Right forelimb (tissue), 1 donor: Measurements from ENCODE around the gene TOM1.
A peak's percentile ranks its signal among the peaks of the same experiment; 100 is the strongest.
"Not testable (repeated sequence)": the region's sequence is repeated elsewhere in the genome, so short reads cannot be mapped to it uniquely, and the experiment has no call there.

Experiments
- DNase-seq: peaks from one replicate; pipeline ENCODE4 v3.0.0-alpha.2; 2018

Gene TOM1

DNA sequence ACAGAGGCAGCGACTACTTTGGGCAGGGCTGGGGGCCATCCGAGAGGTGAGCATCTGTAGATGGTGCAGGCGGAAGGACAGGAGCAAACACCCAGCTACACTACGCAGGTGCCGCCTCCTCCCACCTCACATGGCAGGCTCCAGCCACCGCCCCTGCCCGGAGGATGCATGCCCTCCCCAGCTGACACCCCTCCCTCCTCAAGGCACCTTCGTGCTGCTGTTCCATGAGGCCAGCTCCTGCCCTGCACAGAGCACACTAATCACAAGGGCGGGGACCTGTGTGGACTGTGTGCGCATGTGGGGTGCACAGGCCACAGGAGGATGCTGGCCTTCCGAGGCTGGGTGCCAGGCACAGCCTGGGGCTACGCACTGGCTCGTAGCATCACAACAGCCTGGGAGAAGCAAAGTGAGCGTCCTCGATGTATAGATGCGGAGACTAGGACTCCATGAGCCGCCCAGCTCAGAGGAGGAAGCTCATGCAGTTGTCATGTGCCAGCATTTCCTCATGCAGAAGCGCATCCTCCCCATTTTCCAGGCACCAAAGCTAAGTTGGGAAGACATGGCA is 48.4 kb downstream of the TOM1 start:
- no peak for DNase-seq

DNA sequence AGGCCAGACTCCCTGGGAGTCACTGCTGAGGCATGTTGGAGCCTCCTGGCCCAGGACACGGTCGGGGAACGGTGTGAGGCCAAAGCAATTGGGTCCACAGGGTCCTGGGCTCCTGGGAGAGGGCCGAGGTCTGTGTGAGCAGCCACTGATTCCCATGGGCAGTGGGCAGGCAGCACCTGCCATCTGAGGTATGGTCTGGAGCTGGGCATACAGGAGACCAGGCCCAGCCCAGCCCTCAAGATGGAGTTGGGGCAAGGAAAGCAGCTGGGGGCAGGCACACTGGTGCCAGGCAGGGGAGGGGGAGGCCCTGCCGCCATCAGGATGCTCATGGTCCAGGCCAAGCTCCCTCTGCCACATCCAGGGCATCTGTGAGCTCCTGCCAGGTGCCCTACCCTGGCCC is 49.0 kb downstream of the TOM1 start:
- no peak for DNase-seq

DNA sequence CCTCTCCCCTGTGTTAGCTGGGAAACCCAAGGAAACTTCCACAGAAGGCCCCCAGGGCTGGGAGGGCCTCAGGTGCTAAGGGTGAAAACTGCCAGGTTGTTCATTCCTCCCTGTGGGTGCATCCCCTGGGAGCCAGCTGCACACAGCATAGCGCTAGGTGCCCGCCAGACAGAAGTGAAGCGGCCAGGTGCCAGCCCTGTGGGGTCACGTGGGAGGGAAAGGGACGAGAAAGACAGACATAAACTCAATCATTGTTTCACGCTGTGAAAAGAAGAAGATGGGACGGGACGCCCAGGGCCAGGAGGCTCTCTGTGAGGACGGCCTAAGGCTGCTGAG is 49.6 kb downstream of the TOM1 start:
- DNase-seq, result no peak

DNA sequence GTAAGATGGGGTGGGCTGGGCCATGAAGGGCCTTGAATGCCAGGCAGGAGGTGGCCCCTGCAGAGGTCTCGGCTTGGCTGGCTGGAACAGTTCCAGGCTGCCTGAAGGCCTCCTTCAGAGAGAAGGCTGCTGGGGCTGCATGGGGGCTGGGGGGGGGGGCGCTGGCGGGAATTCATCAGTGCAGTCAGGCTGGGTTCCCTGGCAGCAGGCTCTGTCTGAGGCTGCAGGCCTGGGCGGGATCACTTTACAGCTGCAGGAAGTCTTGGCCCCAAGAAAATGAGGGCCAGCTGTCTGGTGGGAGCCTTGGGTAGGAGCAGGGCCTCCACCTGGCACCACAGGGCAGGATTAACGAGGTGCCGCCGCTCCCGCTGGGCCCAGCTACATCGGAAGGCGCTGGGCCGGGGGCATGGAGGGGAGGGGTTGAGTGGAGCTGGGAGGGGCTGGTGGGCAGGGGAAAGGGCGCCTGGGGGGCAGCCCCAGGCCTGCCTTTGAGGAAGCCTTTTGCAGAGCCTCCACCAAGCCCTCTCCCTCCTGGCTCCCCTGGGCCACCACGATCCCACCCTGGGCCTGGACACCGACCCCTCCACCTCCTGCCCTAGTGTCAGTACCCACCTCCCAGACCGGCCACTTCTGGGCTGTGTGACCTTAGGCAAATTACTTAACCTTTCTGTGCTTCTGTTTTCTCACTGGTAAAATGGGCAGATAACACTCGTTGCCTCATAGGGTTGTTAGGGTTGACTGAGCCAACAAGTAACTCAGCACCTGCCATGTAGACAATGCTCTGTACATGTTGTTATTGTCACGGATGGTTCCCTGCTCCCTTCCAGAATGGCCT is 50.2 kb downstream of the TOM1 start:
- peak; percentile 82 for DNase-seq

DNA sequence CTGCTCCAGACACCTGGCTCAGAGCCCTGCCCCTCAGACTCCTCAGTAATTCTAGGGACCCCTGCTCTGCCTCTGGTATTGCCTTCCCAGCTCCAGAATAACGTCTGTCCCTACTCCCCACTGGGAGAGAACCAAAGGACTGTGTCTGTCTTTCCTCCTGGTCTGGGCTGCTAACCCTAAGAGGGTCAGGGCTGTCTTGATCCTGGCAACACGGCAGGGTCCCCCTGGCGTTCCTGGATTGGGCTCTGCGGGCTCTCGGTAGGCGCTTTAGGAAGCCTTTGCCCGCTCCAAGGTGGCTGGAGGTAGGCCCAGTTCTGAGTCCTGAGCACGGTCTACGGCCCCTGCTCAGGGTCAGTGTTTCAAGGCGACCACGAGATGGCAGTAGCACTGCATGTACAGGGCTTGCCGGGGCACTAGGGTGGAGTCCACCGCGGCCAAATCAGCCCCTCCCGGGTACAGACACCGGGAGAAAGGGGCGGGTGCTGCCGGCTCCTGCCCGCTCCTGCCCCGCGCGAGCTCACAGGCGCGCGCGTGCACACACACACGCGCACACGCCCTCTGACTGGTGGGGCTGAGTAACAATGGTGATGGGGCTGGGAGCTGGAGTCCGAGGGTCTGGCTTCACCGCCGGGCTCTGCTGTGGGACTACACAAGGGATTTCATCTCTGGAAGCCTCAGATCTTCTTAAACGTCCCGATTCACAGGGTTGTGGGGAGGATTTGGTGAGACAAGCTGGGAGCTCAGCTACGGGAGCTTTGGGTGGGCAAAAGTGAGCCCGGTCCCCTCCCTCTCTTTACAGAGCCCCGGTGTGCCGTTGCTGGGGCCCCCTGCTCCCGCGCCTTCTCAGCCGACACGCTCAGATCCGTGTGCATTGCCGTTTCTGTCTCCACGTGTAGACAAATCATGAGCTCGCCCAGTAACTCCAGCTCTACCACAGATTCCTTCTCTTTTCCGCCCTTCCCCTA is 51.1 kb downstream of the TOM1 start:
- peak; percentile 94 for DNase-seq

DNA sequence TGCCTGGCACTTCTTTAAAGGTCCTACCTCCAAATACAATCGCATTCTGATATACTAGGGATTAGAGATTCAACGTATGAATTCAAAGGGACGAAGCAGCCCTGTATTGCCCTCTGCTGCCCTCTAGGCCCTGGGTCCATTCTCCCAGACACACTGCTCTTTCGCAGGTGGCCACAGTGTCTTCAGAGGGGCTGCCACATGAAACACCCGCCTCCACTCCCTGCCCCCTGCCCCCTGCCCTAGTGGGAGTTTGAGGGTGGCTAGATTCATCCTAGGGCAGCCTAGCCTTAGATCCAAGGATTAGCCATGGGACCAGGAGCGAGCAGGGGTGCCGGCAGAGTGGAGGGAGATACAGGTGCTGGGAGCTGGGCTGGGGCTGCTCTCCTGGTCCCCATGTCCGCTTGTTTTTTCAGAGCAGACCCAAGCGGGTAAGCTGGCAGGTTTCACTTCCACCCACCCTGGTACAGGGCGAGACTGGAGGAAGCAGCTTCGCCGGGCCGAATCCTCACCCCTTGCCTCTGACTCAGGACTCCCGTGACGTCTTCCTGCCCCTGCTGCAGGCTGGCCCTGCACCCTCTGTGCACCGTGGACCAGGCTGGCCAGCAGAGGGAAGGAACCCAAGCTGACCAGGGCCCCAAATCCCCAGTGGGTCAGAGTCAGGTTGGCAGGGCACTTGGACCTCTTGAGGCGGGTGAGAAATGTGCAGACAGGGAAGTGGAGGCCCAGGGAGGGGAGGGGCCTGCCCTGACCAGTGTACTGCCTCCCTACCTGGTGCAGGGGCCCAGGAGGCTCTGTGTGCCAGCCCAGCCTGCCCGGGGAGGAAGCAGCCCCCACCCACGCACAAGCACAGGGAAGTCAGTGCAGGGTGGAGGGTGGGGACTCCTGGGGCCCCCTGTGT is 52.8 kb downstream of the TOM1 start:
- DNase-seq, result no peak

DNA sequence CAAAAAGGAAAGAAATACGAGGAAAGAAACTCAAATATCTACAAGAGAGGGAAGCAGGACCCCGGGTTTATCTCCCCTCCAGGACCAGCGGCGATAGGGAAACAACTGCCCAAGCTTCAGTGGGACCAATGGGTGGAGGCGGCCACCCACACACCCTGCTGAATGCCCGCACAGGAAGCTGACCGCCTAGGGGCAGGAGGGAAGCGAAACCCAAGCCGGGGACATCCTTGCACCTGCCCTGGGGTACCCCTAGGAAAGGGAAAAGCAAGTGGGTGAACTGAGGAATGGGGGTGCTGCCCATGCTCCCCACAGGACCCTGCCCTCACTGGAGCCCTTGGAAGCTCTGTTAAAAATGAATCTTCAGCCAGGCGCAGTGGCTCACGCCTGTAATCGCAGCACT is 53.6 kb downstream of the TOM1 start:
- no peak for DNase-seq

DNA sequence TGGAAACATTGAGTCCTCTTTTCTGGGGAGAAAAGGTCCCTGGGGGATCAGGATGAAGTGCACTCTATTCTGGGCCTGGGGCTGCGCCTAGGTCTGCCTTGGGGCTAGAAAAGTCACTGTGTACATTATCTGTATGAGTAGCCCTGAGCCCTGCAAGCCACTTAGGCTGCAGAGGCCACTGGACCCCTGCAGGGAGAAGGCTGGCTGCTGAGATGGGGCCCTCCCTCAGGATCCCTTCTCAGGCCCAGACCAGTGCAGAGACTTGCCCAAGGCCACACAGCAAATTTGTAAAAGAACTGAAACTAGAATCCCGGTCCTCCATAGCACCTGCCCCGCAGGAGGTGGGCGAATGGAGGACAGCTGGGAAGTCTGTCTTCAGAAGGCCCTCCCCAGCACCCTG is 54.4 kb downstream of the TOM1 start:
- no peak for DNase-seq

DNA sequence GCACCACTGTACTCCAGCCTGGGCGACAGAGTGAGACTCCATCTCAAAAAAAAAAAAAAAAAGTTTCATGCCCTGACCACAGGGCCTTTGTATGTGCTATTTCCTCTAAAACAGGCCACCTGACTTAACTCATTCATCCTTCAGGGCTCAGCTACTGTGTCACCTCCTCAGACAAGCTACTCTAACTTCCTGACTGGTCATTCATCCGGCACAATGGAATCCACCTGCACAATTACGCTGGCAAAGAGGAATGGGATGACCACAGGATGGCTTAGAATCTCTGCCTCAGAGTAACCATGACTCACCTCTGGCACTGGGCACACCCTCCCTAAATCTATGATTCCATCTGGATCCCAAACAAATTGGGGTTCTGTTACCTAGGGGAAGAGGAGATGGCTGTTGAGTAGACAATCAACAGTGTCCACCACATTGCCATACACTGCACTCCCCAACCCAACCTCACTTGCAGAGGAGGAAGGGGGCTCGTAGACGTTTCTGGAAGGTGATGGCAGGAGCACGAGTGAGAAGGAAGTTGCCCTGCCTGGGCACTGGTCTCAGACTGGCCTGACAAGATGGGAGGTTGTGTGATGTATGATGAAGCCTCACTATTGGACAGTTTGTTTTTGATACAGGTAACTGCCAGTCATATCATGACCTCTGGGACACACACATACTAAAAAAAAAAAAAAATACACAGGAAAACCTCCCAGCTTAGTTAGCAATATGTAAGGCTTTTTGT is 58.4 kb downstream of the TOM1 start:
- DNase-seq, result no peak

DNA sequence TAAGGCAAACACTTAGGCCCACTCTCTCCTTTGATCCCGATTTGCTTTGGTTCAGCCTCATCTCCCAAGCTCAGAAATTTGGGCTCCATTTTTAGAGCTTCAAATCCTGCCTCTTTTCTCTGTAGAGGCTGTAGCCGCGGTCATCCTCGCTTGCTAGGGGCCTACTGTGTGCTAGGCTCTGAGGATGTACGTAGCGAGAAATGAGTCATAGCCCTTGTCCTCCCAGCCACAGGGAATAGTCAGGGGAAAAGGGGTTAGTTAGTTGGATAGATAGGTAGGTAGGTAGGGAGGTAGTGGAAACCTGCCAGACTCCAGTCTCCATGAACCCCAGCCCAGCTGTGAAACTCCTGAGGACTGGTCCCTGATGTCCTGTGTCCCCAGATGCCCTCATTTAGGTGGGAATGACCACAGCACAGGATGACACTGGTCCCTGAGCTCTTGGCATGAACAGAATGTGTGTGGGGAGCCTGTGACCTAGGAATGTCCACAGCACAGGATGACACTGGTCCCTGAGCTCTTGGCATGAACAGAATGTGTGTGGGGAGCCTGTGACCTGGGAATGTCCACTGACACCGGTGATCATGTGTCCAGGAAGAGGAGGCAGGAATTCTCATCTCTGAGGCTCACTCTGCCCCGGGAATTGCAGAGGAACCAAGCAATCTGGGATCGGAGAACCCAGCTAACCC is 59.8 kb downstream of the TOM1 start:
- no peak for DNase-seq

DNA sequence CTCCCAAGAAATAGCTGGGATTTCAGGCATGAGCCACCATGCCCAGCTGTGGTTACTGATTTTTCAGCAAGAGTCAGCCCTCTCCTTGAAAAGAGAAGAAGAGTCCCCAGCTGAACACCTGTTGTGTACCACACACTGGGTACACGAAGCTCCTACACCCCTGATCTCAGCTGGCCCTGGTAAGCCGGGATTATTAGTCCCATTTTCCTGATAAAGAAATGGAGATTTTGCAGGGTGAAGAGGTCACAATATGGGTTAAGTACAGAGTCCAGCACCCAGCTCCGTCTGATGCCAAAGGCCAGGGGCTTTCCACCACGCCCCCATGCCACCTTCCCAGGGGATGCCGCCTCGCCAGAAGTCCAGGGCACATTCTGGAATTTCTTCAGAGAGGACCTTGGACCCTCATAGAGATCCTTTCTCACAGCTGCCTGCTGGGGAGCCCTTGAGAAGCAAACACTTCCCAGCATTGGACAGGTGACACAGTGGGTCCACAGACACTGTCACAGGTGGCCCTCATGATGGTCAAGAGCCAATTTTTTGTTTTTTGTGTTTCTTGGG is 61.4 kb downstream of the TOM1 start:
- no peak for DNase-seq

DNA sequence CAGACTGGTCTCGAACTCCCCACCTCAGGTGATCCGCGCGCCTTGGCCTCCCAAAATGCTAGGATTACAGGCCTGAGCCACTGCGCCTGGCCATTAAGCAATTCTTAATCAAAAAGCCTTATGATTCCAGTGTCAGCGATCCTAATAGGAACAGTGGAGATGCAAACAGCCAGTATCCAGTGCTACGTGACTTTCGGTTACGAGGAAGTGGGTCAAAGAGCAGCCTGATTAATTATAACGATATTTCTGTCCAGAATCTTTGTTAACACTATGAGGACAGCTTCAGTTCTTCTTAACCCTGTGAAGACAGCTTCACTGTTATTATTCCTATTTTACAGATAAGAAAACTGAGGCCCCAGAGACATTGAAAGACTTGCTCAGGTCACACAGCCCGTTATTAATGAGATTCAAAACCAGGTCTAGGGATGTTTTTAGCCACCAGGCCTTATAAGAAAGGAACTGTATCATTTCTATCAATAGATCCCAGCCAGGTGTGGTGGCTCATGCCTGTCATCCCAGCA is 63.9 kb downstream of the TOM1 start:
- DNase-seq, result no peak

DNA sequence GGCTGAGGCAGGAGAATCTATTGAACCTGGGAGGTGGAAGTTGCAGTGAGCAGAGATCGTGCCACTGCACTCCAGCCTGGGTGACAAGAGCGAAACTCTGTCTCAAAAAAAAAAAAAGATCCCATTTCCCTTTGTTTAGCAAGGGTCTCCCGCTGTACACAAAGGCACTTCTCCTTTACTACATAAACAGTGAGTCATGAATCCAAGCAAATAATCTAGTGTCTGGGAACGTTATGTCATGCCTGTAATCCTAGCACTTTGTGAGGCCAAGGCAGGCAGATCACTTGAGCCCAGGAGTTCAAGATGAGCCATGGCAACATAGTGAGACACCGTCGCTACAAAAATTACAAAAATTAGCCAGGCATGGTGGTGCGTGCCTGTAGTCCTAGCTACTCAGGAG is 64.5 kb downstream of the TOM1 start:
- not testable (repeated sequence) for DNase-seq

DNA sequence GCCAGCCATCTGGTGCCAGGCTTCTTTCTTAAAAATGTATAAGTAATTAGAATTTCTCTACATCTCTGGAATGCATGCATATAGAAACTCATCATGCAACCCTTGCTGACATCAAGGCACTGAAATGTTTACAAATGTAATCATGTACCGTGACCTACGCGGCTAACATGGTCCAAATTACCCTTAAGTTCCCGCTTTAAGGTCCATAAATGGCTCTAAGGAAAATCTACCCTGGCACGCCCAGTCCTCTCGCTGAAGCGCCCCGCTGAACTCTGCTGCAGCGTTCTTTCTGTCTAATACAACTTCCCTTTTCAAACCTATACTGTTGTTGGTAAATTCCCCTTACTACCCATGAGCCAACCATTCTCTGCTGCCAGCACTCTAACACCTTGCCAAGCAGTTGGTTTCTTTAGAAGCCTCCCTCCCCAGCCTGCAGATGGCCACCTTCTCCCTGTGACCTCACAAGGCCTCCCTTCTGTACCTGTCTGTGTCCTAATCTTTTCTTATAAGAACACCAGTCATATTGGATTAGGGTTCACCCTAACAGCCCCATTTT is 67.7 kb downstream of the TOM1 start:
- DNase-seq, result no peak

DNA sequence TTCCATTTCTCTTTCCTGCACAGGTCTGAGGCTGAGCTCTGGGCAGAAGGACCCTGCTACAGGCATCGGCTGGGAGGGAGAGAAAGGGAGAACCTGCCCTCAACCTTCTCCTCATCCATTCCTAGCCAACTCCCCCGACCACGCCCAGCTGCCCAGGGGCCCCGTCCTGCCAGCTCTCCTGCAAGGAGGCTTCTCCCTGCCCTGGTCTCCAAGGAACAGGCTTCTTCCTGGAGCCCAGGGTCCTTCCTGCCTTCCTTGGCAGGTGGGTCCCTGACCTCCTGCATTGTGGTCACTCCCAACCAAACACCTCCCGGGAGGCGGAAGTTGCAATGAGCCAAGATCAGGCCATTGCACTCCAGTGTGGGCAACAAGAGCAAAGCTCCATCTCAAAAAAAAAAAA is 68.7 kb downstream of the TOM1 start:
- no peak for DNase-seq

DNA sequence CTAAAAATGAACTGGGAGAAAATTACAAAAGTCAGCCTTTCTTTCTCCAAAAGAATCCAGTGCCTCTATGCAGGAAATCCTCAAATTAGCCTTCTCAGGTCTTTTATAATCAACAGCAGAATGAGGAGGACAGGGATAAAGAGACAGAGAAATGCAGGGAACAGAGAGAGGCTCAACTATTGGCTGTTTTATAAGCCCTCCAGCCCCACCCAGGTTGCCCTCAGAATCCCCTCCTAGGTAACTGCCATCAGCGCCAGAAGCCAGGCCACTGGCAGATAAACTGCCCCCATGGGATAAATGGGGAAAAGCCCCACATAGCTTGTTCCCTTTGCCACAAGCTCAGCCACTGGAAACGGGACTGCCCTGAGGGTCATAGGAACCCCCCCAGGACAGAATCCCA is 70.3 kb downstream of the TOM1 start:
- DNase-seq, result no peak

DNA sequence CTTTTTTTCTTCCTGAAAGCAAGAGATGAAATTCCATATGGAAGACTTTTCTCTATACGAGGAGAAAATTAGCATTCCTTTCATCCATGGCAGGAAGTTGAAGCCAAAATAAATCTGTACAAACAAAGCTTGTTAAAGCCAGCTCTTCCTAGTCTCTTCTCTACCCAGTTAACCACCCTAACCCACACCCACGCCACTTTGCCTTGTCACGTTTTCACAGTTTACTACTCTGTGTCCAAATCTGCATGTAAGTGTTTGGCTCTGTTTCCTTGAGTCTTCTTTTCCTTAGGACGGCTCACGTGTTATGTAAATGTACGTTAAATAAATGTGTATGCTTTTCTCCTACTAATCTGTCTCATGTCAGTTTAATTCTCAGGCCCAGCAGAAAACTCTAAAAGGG is 74.1 kb downstream of the TOM1 start:
- DNase-seq, result no peak

DNA sequence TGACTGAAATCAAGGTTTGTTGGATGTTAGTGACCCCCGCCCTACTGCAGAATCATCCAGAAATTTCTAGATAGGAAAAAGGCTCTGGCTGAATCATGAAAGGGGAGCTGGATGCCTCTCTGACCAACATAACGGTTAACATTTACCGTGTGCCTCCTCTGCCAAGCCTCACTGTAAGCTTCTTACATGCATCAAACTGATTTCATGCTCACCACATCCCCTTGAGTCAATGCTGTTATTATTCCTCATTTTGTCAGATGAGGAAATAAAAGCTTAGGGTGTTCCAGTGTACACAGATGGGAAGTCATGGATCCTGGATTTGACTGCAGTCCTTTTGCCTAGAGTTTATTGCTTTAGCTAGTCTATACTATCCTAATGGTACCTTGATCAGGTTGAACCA is 75.3 kb downstream of the TOM1 start:
- DNase-seq, result no peak

DNA sequence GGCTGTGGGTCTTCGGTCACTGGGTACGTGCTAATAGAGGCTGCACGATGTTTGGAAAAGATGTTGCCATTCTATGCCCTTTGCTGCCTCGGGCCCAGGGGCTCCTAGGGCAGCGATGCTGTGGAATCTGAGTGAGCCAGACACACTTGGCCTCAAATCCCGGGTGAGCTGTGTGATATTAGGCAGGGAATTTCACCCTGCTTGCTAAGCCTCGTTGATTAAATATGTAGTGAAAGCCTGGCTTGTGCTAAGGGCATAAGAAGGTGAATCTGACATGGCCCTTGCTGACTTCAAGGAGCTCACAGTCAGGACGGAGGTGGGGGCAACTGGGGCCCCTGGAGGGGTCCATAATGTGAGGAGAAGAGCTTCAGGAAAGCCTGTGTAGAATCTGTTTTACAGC is 75.8 kb downstream of the TOM1 start:
- no peak for DNase-seq

DNA sequence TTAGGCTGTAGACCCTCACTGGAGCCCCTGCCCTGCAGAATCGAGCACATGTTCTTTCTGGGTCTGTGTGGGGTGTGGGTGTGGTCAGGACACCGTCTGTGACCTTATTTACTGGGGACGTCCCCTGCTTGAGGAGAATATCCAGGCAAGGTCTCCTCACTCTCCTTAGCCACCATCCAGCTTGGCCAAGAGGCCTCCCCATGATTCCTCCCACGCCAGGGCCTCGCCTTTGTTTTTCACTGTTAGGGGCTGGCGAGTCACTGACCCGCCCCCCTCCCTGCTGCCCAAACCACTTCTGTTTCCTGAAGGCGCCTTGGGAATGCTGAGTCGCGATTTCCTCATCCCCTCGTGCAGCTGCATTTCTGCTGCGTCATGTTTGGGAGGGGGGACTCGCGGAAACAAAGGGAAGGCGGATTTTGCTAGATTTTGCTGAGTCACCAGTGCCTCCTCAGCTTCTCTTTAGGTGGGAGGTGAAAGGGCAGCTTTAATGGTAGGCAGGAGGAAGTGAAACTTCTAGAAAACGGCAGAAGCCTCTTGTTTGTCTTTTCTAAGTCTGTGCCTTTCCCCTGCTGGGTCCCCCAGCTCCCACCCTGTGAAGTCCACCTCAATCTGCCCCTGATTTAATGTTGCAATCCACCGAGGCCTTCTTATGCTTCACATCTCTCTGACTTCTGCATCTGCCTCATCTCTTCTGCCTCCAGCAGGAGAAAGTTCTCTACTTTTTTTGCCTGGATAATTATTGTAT is 77.2 kb downstream of the TOM1 start:
- DNase-seq, result peak; percentile 87
